ENCODE results near the gene SLCO2A1. TPM values are rescaled to one million over a fixed set of nuclear protein-coding genes. Genes with fewer than 3 reads are reported as not detected.

SLCO2A1 gene
- total RNA-seq, 4 donors from 2014 or later, result 7.8 to 12.0 (median 11.1) TPM

- Histone ChIP-seq H3K4me3 (peak overlapping the region; percentile 69 to 83), H3K27me3 (peaks cover 4% of the 10 kb centered on the region), H3K4me1 (peaks cover 0 to 27% (median 10%) of the 10 kb centered on the region in 3 donors), H3K36me3 (no peaks in the 10 kb centered on the region), H3K9me3 (no peaks in the 10 kb centered on the region), H3K27ac (peak overlapping the region in 3 of 4 donors; percentile 38 to 76 (median 67))
- TF ChIP-seq CTCF (IDR thresholded peaks at IDR 0.05) (no peak), POLR2AphosphoS5 (IDR thresholded peaks at IDR 0.05) (no peak), EP300 (IDR thresholded peaks at IDR 0.05) (no peak), POLR2A (IDR thresholded peaks at IDR 0.05) (no peak)
- 26 to 27% methylated on average over 9 to 17 of the region's 37 CpGs for WGBS, 2 donors (ENCODE audit: low coverage in 1 of 2)
- ATAC-seq, result peak; percentile 35
Observed at GRCh38 chr3:133896002-133896761, 133.5 kb downstream of the SLCO2A1 start.

- WGBS, 2 donors (ENCODE audit: low coverage in 1 of 2), result 1% methylated on average over 25 of the region's 80 CpGs; no CpG with 5 or more reads in 1 of the 2 donors
- no peaks in the 10 kb centered on the region for H3K36me3 ChIP-seq
- peaks cover 4% of the 10 kb centered on the region for H3K27me3 ChIP-seq
- no peaks in the 10 kb centered on the region for H3K9me3 ChIP-seq
- no peak for TF ChIP-seq EP300 (IDR thresholded peaks at IDR 0.05)
- TF ChIP-seq CTCF (IDR thresholded peaks at IDR 0.05), result no peak
- no peak for TF ChIP-seq POLR2AphosphoS5 (IDR thresholded peaks at IDR 0.05)
- no peak for TF ChIP-seq POLR2A (IDR thresholded peaks at IDR 0.05)
- peak within 1 kb of the TSS; percentile 69 to 83 for H3K4me3 ChIP-seq
- peak; percentile 83 for ATAC-seq
- H3K27ac ChIP-seq, result peak within 1 kb of the TSS in 3 of 4 donors; percentile 38 to 76 (median 67)
- peaks cover 0 to 27% (median 10%) of the 10 kb centered on the region in 3 donors for H3K4me1 ChIP-seq
Observed at GRCh38 chr3:133895208-133896001, 134.3 kb downstream of the SLCO2A1 start, which contains the start of gene RAB6B. Gene RAB6B, minus strand, starts transcription at chr3:133895882. Its CDS starts 416 bp downstream, at chr3:133895466.

- H3K9me3 ChIP-seq, result no peaks in the 10 kb centered on the region
- TF ChIP-seq CTCF (IDR thresholded peaks at IDR 0.05) (no peak), EP300 (IDR thresholded peaks at IDR 0.05) (no peak), POLR2A (IDR thresholded peaks at IDR 0.05) (no peak)
- no CpG with 5 or more reads among the region's 52 CpGs for WGBS, 2 donors (ENCODE audit: low coverage in 1 of 2)
- no peaks in the 10 kb centered on the region for H3K36me3 ChIP-seq
- H3K4me1 ChIP-seq, result peaks cover 0 to 27% (median 10%) of the 10 kb centered on the region in 3 donors
- peak; percentile 6 for ATAC-seq
- peaks cover 4% of the 10 kb centered on the region for H3K27me3 ChIP-seq
- peak overlapping the region; percentile 69 to 83 for H3K4me3 ChIP-seq
- peak overlapping the region in 1 of 4 donors; percentile 76 for H3K27ac ChIP-seq
Observed at GRCh38 chr3:133894353-133895207, 135.1 kb downstream of the SLCO2A1 start.

GRCh38 chr3:133893683-133894352 lies 135.9 kb downstream of the SLCO2A1 start:
- TF ChIP-seq EP300 (IDR thresholded peaks at IDR 0.05), result no peak
- no peak for TF ChIP-seq POLR2A (IDR thresholded peaks at IDR 0.05)
- no peak for TF ChIP-seq POLR2AphosphoS5 (IDR thresholded peaks at IDR 0.05)
- no peak for TF ChIP-seq CTCF (IDR thresholded peaks at IDR 0.05)

More at GRCh38 chr3:133893683-133894352, 135.9 kb downstream of the SLCO2A1 start:
- Histone ChIP-seq H3K27me3 (peaks cover 4% of the 10 kb centered on the region), H3K4me1 (peaks cover 0 to 27% (median 10%) of the 10 kb centered on the region in 3 donors), H3K36me3 (no peaks in the 10 kb centered on the region), H3K27ac (peak overlapping the region in 1 of 4 donors; percentile 76), H3K9me3 (no peaks in the 10 kb centered on the region), H3K4me3 (peak overlapping the region in 1 of 2 donors; percentile 83)
- no peak for ATAC-seq
- 20 to 88% methylated on average over 1 to 4 of the region's 6 CpGs for WGBS, 2 donors (ENCODE audit: low coverage in 1 of 2)

Measured in gastroesophageal sphincter (tissue), 4 donors.